GM18520 (cell line): ENCODE results near the gene SPINT1.

Source experiments
- ATAC-seq: cut with Tn5 transposase; IDR thresholded peaks from one replicate; pipeline ENCODE4 v1.9.1; 2021; ENCODE audit not compliant: unreplicated experiment

SPINT1 gene

GRCh38 chr15:40843885-40844695 lies at the start of gene SPINT1:
SPINT1 (plus strand) TSS chr15:40844048; CDS start chr15:40844555, 507 bp downstream.
- no peak for ATAC-seq

- ATAC-seq = no peak
Observed at GRCh38 chr15:40796041-40796440, 47.8 kb upstream of the SPINT1 start.

- no peak for ATAC-seq
Observed at GRCh38 chr15:40796512-40796911, 47.3 kb upstream of the SPINT1 start.

GRCh38 chr15:40799523-40799922 lies 44.3 kb upstream of the SPINT1 start:
- ATAC-seq = no peak

DNA sequence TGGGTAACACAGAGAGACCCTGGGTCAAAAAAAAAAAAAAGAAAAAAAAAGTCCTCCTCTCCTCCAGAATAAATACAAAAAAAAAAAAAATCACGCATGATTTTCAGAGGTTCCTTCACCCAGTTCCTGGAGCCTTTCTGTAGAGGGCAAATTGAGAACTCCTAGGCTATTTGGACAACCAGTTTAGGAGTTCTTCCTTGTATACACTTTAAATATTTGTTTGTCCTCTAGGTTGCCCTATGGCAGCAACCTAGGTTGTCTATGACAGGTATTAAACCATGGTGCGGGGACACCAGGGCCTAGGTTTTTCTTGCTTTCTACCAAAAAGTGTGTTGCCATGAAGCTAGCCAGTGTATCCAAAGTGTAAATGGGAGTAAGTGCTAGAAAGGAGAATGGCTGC lies 40.8 kb upstream of the SPINT1 start:
- ATAC-seq = no peak

GRCh38 chr15:40803688-40804087 lies 40.2 kb upstream of the SPINT1 start:
- ATAC-seq = no peak

GRCh38 chr15:40806672-40807027 lies 37.2 kb upstream of the SPINT1 start:
- no peak for ATAC-seq

- ATAC-seq = peak; percentile 94
Observed at GRCh38 chr15:40807028-40807887, 36.6 kb upstream of the SPINT1 start, which contains the start of the genes DNAJC17 and ZFYVE19. DNAJC17 (minus strand) TSS chr15:40807473; CDS start chr15:40807446, 27 bp downstream. ZFYVE19 (plus strand) TSS chr15:40807089; CDS start chr15:40807590, 501 bp downstream.

- no peak for ATAC-seq
Observed at GRCh38 chr15:40807888-40808461, 35.9 kb upstream of the SPINT1 start.

DNA sequence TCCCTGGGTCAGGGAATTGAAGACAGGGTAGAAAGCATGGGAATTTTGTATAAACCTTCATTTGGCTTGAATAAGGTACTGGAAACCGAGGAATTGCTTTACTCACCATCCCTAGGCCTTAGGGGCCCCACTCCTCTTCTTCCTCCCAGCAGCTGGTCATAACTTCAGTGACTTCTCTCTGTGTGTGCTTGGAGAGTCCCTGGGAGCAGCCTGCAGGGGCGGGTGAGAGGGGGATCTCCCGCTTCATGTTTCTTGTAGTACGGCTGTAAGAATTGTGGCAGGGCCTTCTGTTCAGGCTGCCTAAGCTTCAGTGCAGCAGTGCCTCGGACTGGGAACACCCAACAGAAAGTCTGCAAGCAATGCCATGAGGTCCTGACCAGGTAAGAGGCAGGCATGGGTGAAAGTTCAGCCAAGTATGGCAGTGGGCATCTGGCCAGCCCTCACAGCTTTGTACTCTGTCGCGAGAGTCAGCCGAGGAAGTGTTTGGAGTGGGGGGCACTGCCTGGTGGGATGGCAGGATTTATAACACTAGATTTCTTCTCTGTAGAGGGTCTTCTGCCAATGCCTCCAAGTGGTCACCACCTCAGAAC lies 34.9 kb upstream of the SPINT1 start:
- no peak for ATAC-seq

GRCh38 chr15:40812721-40813425 lies 31.0 kb upstream of the SPINT1 start:
- no peak for ATAC-seq

DNA sequence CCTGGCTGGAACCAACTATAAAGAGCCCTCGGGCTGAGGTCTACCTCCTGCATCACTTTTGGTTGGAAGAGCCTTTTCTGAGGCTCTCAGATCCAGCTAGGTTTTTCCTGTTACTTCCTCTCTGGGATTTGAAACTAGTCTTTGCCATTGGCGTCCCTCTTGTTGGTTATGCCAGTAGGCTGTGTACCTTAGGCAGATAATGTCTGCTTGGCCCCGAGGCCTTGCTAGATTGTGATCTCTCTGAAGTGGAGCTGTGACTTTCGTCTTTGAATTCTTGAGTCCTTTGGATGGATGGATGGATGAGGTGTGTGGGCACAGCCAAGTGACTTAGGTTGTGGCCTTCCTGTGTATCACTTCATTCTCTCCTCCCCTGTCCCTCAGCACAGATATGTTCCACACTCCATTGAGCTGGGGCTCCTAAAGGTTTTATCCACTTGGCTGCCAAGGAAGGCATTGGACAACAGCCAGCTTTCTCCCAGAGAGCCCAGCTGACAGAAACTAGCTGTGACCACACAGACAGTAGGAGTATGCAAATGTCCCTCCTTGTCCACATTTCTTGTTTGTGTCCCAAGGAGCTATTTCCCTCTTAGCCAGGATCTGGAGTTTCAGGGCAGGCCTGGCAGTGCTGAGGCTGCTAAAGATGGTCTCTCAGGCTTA lies 28.7 kb upstream of the SPINT1 start:
- ATAC-seq = no peak

DNA sequence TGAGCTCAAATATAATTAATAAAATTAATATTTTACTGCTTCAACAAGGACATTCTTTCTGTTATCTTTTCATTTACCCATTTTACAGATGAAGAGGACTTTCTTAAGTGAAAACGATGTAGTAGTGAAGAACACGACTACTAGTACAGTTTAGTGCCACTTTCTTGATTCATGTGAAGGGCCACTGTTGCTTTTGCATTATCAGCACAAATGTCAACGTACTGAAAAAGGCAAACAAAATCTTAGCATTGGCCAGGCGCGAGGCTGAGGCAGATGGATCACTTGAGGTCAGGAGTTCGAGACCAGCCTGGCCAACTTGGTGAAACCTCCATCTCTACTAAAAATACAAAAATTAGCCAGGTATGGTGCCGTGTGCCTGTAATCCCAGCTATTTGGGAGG lies 24.8 kb upstream of the SPINT1 start:
- no peak for ATAC-seq

DNA sequence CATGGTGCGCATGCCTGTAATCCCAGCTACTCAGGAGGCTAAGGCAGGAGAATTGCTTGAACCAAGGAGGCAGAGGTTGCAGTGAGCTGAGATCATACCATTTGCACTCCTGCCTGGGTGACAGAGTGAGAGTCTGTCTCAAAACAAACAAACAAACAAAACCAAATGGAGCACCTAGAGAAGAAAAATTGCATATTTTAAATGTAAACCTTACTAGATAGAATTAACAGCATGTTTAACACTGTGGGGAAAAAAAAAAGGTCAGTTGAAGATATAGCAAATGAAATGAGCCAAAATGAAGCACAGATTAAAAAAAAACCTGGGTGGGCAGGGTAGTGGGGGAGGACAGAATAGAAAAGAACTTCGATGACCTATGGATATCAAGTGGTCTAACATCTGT lies 22.7 kb upstream of the SPINT1 start:
- no peak for ATAC-seq

DNA sequence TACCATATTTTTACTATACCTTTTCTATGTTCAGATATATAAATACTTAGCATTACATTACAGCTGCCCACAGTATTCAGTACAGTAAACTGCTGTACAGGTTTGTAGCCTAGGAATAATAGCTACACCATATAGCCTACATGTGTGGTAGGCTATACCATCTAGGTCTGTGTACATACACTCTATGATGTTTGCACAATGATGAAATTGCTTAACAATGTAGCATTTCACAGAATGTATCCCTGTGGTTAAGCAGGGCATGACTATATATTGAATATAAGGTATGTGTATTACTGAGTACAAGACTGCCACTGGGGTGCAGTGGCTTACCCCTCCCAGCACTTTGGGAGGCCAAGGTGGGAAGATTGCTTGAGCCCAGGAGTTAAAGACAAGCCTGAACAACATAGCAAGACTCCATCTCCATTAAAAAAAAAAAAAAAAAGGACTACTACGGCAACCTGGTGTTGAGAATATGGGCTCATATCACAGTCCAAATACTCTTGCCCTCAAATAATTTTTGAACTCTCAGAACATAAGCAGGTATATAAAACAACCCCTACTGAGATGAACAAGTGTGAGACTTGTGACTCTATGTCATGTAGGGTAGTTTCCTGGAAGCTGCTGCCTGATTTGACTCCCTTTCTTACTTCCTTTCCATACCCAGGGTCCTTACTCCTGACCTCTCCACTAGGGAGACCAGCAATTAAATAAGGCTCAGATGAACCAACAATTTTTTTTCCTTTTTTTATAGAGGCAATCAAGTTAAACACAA lies 20.1 kb upstream of the SPINT1 start:
- no peak for ATAC-seq

GRCh38 chr15:40825661-40826422 lies 18.0 kb upstream of the SPINT1 start:
- ATAC-seq = no peak

DNA sequence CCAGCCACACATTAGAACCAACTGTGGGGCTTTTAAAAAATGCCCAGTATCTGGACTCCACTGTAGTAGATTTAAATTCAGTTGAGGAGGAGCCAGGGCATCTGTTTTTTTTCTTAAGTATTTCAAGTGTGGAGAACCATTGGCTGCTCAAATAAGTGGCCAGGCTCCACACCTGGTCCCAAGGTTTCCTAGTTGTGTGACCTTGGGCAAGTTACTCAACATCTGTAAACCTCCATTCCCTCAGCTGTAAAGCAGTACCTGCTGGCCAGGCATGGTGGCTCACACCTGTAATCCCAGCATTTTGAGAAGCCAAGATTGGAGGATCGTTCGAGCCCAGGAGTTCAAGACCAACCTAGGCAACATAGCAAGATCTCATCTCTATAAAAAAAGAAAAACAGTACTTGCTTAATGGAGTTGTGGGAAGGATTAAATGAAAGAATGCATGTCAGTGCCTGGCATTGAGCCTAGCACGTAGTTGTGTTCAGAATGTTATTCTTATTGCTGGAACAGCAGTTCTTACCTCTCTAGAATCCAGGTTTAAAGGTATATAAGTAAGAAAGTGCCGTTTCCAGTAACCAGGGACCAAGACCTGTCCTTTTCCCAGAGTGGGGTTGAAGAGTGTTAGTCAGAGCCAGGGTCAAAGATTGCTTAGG lies 17.3 kb upstream of the SPINT1 start:
- ATAC-seq = no peak

- ATAC-seq = no peak
Observed at GRCh38 chr15:40828447-40829036, 15.3 kb upstream of the SPINT1 start, which contains the start of gene PPP1R14D. PPP1R14D (minus strand) TSS chr15:40828708; CDS start chr15:40828641, 67 bp downstream.
